ENCODE data around the gene TAAR2.
"Not testable (repeated sequence)": the region's sequence is repeated elsewhere in the genome, so short reads cannot be mapped to it uniquely, and the experiment has no call there.

The TAAR2 gene

DNA sequence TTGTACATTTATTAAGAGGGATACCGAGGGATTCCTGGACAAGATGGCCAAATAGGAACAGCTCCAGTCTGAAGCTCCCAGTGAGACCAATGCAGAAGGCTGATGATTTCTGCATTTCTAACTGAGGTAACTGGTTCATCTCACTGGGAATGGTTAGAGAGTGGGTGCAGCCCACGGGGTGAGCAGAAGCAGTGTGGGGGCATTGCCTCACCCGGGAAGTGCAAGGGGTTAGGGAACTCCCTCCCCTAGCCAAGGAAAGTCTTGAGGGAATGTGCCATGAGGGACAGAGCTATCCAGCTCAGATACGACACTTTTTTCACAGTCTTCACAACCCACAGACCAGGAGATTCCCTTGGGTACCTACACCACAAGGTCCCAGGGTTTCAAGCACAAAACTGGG, 10.7 kb upstream of the TAAR2 start:
- no peak overlapping the region for H3K4me3 ChIP-seq (ENCODE audit: low read length)
- no peak for TF ChIP-seq ZNF274 (IDR thresholded peaks at IDR 0.05; ENCODE audit: low read depth, low read length)

DNA sequence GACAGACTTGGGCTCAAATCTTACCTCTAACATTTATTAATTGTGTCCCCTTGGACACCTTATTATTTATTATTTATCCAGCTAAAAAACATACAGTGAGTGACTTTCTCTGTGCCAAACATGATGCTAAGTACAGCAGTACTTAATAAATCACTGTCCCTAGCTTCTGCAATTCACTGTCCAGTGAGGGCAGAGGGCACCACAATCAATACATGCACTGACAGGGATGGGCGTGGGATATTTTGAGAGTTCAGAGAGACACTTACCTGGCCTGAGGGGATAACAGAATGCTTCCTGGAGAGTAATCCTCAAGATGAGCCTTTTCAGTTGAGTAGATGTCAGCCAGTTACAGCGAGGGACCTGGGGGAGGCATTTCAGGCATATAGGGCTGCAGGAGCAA, 9.3 kb upstream of the TAAR2 start:
- H3K4me3 ChIP-seq (ENCODE audit: low read length): no peak overlapping the region
- no peak for TF ChIP-seq ZNF274 (IDR thresholded peaks at IDR 0.05; ENCODE audit: low read depth, low read length)

DNA sequence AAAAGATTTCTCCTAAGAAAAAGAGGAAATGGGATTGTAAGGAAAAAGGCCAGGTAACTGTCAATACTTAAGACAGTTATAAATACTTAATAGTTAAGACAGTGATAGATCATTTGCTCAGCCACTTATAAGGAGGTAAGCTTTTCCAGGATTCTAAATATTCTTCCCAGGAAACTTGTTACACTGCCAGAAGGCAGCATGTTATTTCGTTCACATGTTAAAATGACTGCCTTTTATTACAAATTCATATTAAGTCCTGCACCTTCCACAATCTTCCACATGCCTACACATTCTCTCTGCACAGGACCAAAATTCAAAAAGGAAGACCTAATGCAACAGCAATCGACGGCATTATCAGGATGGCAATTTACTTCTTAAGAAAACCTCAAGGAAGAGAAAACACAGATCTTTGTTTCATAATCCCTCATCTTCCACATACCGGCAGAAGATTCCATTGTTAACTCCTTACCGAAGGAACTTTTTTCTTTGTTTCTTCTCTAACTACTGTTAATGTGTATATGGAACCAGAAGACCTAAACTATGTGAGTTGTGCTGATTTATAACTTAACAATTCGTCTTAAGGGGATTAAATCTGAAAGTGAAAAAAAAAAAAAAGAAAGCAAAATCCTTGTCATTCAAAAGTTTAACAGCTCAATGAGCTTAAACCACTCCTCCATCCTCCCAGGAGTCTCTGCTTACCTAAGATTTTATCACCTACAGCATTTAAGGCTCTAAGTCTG, 799 bp downstream of the TAAR2 start:
- no peak overlapping the region for H3K4me3 ChIP-seq (ENCODE audit: low read length)
- TF ChIP-seq ZNF274 (IDR thresholded peaks at IDR 0.05; ENCODE audit: low read depth, low read length): no peak

DNA sequence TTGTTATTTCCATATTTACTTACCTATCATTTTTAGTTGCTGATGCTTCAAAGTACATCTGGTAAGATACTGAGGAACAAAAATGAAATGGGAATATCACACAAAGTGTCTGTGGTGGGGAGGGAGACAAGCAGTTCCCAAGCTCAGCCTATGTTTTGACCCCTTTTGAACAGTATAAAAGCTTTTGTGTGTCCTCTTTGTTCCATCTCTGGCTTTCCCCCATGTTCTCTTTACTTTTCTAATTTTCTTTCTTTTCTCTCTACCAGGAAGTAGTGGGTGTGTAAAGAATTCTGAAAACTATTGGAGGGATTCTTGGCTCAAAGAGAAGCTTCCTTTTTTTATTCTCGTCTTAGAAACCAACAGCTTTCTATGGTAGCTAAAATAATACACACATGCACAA, 7.4 kb downstream of the TAAR2 start:
- no peak overlapping the region for H3K4me3 ChIP-seq (ENCODE audit: low read length)
- no peak for TF ChIP-seq ZNF274 (IDR thresholded peaks at IDR 0.05; ENCODE audit: low read depth, low read length)

DNA sequence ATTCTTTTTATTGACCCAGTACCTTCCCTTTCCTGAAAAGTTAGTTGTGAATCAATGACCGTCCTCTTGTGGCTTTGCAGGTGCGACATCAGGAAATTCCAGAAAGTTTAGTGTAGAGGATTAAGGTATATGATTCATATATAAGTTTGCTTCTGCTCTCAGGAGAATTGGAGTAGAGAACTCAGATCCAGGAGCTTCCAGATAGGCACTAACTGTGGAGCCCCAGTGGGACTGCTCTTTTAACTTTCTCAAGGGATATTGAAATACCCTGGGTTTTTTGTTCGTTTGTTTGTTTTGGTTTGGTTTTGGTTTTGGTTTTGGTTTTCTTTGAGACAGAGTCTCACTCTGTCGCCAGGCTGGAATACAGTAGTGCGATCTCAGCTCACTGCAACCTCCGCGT, 9.5 kb downstream of the TAAR2 start:
- TF ChIP-seq ZNF274 (IDR thresholded peaks at IDR 0.05; ENCODE audit: low read depth, low read length): no peak
- H3K4me3 ChIP-seq (ENCODE audit: low read length): peak overlapping the region; percentile 40; the same call in 1 of the 2 replicates

DNA sequence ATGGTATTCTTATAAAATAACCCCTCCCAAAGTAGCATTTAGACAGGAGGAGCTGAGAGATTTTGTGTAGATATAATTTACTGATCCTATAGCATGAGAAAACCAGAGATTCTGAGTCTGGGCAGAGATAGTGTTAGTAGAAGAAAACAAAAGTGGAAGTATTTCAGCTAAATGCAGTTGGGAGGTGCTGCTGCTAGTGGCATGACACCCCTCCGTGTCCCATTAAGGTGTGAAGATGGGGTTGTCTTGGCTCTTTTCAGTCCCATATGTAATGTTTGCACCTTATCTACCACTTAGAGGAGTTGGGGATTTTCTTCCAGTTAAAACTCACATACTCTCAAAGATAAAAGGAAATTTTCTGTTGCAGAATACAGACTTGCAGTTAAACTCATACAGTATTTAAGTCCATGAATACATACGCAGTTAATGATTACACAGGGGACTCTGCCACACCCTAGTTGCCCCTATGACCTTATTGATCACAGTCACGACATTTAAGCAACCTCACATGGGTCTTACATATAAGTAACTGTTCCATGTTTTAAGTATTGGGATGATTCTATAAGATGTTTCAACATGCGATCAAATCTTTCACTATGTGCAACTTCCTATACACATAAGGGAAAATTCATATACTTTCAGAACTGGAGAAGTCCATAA, 11.5 kb downstream of the TAAR2 start:
- no peak for TF ChIP-seq ZNF274 (IDR thresholded peaks at IDR 0.05; ENCODE audit: low read depth, low read length)
- H3K4me3 ChIP-seq (ENCODE audit: low read length): no peak overlapping the region

DNA sequence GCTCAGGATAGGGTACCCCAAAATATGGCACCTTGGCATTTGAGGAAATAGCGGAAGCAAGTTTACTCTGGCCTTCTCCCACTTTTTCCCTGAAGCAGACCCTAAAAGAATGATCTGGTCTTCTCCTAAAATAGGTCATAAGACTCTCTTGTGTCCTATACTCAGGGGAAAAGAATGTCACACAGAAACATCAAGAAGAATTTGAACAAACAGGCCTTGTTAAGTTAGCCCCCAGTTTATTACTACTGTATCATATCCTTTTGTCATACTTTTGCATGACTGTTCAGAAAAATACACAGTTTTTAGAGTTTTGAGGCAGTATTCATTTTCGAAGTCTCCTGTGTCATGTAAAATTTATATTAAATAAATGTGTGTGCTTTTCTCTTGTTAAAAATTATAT, 12.5 kb downstream of the TAAR2 start:
- H3K4me3 ChIP-seq (ENCODE audit: low read length): no peak overlapping the region
- no peak for TF ChIP-seq ZNF274 (IDR thresholded peaks at IDR 0.05; ENCODE audit: low read depth, low read length)

DNA sequence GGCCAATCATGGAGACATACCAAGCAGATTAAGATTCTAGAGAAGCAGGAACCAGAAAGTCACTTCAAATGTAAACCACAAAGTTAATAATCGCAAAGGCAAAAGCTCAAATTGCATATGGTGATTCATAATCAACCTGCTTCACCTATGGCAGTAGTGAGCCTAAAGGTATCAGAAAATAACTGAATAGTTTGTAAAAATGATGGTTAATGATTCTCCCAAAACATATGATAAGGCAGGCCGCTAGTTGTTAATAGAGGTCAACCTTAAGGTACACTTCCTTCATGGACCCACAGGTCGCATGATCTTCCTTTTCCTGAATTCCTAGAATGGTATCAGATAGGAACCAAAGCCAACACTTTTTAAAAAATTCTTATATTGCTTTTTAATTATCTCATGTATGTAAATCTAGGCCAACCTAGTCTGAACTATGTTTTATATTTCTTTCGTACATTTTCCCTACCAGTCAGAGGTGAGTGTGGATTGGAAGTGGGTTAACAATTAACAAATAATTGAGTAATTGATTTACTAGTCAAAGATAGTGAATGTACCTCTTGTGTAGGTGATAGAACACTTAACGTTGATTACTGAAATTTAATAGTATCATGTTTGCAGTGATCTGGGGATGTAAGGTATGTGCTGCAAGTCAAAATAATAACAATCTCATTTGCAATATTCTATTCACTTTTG, 16.4 kb downstream of the TAAR2 start:
- no peak overlapping the region for H3K4me3 ChIP-seq (ENCODE audit: low read length)
- TF ChIP-seq ZNF274 (IDR thresholded peaks at IDR 0.05; ENCODE audit: low read depth, low read length): no peak

DNA sequence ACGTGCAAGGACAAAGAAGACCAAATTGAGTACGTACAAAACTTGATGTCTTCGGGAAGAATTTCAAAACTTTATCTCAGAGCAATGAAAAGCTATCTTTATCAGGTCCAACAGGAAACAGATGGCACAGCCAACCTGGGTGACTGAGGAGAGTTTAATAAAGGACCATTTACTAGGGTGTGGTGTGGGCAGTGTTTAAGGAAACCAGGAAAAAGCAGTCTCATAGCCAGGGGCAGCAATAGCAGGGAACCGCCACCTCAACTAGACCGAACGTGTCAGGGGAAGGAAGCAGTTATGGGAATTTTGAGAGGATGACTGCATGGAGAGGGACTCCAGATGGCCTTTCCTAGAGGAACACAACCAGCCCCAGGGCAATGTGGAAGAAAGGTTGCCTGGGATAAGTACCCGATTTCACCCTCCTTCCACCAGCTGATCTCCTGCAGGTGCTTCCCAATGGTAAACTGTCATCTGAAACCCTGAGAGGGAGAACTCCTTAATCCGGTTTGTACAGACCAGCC, 19.4 kb downstream of the TAAR2 start:
- no peak for TF ChIP-seq ZNF274 (IDR thresholded peaks at IDR 0.05; ENCODE audit: low read depth, low read length)
- H3K4me3 ChIP-seq (ENCODE audit: low read length): no peak overlapping the region

DNA sequence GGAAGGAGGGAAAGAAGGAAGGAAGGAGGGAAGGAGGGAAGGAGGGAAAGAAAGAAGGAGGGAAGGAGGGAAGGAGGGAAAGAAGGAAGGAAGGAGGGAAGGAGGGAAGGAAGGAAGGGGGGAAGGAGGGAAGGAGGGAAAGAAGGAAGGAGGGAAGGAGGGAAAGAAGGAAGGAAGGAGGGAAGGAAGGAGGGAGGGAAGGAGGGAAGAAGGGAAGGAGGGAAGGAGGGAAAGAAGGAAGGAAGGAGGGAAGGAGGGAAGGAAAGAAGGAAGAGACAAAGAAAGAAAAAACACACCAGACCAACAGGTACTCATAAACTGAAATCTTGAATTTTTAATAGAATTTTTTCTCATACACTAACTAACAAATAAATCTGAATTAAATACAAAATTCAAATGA, 23.2 kb downstream of the TAAR2 start:
- H3K4me3 ChIP-seq (ENCODE audit: low read length): not testable (repeated sequence)

DNA sequence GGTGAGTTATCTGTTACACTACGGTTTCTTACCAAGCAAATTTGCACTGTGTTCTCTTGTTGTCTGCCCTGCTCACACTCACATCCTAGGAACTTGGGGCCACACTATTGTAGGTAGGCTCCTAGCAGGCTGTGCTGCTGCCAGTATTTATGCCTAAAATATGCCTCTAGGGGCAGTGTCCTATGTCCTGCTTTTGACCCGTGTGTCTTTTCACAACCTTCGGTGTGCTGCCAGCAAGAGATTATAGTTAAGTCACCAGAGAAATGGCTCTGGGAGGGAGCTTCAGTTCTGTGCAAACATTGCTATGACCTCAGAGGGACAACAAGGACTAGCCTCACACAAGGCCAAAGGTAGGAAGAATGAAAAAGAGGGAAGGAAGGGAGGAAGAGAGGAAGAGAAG, 25.6 kb downstream of the TAAR2 start:
- TF ChIP-seq ZNF274 (IDR thresholded peaks at IDR 0.05; ENCODE audit: low read depth, low read length): no peak

DNA sequence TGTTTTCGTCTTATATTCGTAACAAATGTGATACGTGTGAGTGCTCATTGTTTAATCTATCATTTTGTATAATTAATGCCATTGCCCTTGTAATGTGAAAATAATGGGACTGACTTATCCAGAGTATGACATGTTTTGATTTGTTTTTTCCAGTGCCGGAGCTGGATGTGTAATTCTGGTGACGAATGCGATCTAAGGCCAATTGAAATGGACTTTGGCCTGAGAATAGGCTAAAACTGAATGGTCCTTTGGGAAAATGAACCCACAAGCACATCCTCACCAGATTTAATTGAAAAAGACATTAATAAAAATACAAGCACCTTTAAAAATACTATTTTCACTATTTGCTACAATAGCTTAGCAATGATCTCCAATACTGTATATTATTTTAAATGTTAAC, 27.9 kb downstream of the TAAR2 start:
- no peak overlapping the region for H3K4me3 ChIP-seq (ENCODE audit: low read length)
- TF ChIP-seq ZNF274 (IDR thresholded peaks at IDR 0.05; ENCODE audit: low read depth, low read length): no peak

More for the DNA sequence above, 25.6 kb downstream of the TAAR2 start:
- no peak overlapping the region for H3K4me3 ChIP-seq (ENCODE audit: low read length)

DNA sequence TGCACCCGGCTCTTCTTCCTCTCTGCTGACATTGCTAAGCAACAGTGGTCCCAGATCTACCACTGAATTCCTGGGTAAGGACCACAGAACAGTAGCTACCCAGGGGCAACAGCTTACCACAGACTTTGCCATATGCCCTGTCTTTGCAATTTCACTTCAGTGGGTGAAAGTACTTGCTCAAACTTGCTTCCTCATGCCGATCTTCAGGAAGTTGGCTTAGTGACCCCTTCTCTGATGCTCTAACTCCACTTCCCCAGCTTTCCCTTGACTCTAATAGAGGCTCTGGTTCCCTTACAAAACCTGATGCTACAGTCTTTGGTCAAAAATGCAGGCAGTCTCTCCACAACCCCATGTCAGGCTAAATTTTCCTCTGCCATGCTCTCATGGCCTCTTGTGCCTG, 31.2 kb downstream of the TAAR2 start:
- H3K4me3 ChIP-seq (ENCODE audit: low read length): no peak overlapping the region
- TF ChIP-seq ZNF274 (IDR thresholded peaks at IDR 0.05; ENCODE audit: low read depth, low read length): no peak

DNA sequence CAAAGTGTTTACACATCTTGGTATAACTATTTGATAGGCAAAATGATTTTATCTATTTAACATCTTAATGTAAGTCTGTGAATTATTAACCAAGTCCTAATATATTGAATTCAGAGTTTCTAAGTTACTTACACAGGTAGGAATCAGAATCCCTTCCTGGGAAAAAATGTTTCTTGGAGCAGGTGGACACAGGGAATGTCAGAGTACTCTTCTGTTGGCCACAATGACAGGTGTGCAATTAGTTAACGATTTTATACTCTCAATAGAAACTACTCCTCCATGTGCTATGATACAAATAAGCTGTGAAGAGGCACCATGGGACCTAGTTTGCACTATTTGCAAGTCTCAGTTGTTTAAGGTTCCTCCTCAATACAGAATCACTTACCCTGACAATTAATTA, 33.7 kb downstream of the TAAR2 start:
- H3K4me3 ChIP-seq (ENCODE audit: low read length): no peak overlapping the region
- no peak for TF ChIP-seq ZNF274 (IDR thresholded peaks at IDR 0.05; ENCODE audit: low read depth, low read length)

DNA sequence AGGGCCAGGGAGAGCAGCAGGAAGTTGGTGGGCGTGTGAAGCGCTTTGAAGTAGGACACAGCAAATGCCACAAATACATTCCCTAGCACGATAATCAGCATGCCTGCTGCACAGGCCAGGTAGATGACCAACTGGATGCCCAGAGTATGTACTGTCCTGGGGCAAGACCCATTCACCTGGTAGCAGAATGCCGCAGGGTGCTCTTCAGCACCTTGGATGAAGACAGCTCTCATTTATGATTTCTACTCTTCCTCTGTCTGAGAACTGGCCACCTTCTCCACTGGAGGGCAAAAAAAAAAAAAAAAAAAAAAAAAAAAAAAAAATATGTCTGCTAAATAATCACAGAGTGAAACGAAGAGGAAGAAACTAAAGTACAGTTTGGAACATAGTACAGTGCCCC, 34.6 kb downstream of the TAAR2 start, which contains the start of gene TAAR5:
Gene TAAR5, minus strand, starts transcription at position 288 of the 400 bp plus-strand sequence. Its CDS starts 55 bp downstream, at position 233.
- no peak within 1 kb of the TSS for H3K4me3 ChIP-seq (ENCODE audit: low read length)
- no peak for TF ChIP-seq ZNF274 (IDR thresholded peaks at IDR 0.05; ENCODE audit: low read depth, low read length)
